Nephron (organoid): ENCODE data around the gene RASGRP3.
A peak's percentile ranks its signal among the peaks of the same experiment; 100 is the strongest.
"Not testable (repeated sequence)": the region's sequence is repeated elsewhere in the genome, so short reads cannot be mapped to it uniquely, and the experiment has no call there.

Experiments
- H3K27ac Mint-ChIP-seq, 3 experiments: 2 replicates each; pipeline ENCODE4 v1.8.0; 2020; ENCODE audit warnings: mixed read lengths in 3 of 3, mild to moderate bottlenecking in 2 of 3, moderate library complexity in 1 of 3
- H3K27me3 Mint-ChIP-seq: 2 replicates; pipeline ENCODE4 v1.8.0; 2021; ENCODE audit warnings: low read depth, mild to moderate bottlenecking, moderate library complexity, mixed read lengths
- H3K36me3 Mint-ChIP-seq: 2 replicates; pipeline ENCODE4 v1.8.0; 2020; ENCODE audit warnings: low read depth, mixed read lengths
- H3K4me1 Mint-ChIP-seq: 2 replicates; pipeline ENCODE4 v1.8.0; 2020; ENCODE audit warnings: mixed read lengths
- H3K4me3 Mint-ChIP-seq, 3 experiments: 2 replicates each; pipeline ENCODE4 v1.8.0; 2020; ENCODE audit warnings: mild to moderate bottlenecking in 3 of 3, mixed read lengths in 3 of 3, moderate library complexity in 2 of 3
- H3K9me3 Mint-ChIP-seq: 2 replicates; pipeline ENCODE4 v1.8.0; 2020; ENCODE audit warnings: mixed read lengths
- TF ChIP-seq, protein P1 (sequence below), 3 experiments: fragments of 200-600 bp; sonication (generic); IDR thresholded peaks; one replicate each; pipeline ENCODE4 v1.5.0; 2021; ENCODE audit warnings: antibody characterized with exemption in 3 of 3; ENCODE audit not compliant: unreplicated experiment in 3 of 3

RASGRP3 gene

DNA sequence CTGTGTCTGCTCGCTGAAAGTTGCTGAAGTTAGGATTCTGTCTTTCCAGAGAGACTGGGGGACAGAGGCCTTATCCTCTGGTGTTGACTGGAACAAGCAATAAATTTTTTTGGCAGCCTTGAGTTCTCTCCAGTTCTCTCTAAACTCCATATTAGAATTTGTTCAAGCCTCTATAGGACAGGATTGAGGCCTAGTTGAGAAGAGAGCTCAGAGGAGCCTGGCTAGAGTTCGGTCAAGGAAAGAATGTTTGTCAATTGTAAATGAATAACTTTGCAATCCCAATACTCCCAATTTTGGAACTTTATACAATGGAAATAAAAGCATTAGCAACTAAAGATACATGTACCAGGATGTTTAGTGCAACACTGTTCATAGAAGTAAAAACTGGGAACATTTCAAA lies 16.7 kb upstream of the RASGRP3 start:
- H3K4me1 Mint-ChIP-seq, result no peaks in the 10 kb centered on the region

DNA sequence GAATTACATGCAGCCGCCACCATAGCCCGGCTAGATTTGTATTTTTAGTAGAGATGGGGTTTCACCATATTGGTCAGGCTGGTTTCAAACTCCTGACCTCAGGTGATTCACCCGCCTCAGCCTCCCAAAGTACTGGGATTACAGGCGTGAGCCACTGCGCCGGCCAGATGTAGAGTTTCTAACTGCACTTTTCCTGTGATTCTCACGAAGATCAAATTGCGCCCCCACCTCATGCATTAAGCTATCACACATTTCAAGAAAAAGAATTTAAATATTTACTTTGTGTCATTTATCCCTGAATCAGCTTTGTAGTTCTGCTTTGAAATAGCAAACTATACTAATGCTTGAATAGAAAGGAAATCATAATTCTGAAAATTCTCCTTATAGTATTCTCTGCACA lies 13.9 kb upstream of the RASGRP3 start:
- H3K9me3 Mint-ChIP-seq, H3K4me1 Mint-ChIP-seq, H3K4me3 Mint-ChIP-seq, H3K27me3 Mint-ChIP-seq, H3K36me3 Mint-ChIP-seq, H3K27ac Mint-ChIP-seq: not testable (repeated sequence)

More for the DNA sequence above, 16.7 kb upstream of the RASGRP3 start:
- Mint-ChIP-seq H3K27ac (peak overlapping the region in 2 of 3 experiments; percentile 32 to 67), H3K4me3 (no peak overlapping the region), H3K9me3 (peaks cover 5% of the 10 kb centered on the region), H3K36me3 (no peaks in the 10 kb centered on the region), H3K27me3 (no peaks in the 10 kb centered on the region)
- TF ChIP-seq, protein P1, sequence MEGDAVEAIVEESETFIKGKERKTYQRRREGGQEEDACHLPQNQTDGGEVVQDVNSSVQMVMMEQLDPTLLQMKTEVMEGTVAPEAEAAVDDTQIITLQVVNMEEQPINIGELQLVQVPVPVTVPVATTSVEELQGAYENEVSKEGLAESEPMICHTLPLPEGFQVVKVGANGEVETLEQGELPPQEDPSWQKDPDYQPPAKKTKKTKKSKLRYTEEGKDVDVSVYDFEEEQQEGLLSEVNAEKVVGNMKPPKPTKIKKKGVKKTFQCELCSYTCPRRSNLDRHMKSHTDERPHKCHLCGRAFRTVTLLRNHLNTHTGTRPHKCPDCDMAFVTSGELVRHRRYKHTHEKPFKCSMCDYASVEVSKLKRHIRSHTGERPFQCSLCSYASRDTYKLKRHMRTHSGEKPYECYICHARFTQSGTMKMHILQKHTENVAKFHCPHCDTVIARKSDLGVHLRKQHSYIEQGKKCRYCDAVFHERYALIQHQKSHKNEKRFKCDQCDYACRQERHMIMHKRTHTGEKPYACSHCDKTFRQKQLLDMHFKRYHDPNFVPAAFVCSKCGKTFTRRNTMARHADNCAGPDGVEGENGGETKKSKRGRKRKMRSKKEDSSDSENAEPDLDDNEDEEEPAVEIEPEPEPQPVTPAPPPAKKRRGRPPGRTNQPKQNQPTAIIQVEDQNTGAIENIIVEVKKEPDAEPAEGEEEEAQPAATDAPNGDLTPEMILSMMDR (IDR thresholded peaks at IDR 0.05; ENCODE audit: unreplicated experiment in 3 of 3), result no peak

DNA sequence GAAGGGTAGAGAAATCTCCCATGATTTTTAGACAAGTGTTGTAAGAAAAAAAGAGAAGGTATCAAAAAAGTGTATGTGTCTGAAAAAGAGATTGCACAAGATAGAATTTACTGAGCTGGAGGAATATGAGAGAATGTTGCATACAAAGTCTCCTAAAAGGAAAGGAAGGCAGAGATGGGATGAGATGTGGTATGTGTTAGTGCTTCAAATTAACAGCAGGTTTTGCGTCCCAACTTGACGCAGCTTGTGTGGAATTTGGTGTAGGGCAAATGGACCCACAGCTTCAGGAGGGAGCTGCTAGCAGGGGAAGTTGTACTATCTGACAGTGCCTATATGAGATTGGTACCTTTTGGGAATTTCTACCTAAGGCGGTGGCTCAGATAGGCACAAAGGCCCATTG lies 9.0 kb upstream of the RASGRP3 start:
- H3K36me3 Mint-ChIP-seq, result no peaks in the 10 kb centered on the region
- peaks cover 4% of the 10 kb centered on the region for H3K9me3 Mint-ChIP-seq
- no peaks in the 10 kb centered on the region for H3K27me3 Mint-ChIP-seq

DNA sequence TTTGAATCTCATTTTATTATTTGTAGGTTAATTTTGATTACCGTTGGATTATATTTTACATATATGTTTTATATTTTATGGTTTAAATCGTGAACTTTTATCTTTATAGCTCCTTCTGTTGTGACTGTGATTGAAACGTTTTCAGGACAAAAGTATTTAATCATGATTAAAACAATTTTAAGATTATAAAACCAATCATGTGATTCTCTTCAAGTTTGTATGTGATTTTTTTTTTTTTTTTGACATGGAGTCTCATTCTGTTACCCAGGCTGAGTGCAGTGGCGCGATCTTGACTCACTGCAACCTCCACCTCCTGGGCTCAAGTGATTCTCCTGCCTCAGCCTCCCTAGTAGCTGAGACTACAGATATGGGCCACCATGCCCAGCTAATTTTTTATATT lies 7.2 kb upstream of the RASGRP3 start:
- Mint-ChIP-seq H3K36me3 (no peaks in the 10 kb centered on the region), H3K9me3 (peaks cover 6% of the 10 kb centered on the region), H3K4me1 (peaks cover 10% of the 10 kb centered on the region), H3K27me3 (peaks cover 9% of the 10 kb centered on the region), H3K4me3 (no peak overlapping the region), H3K27ac (no peak overlapping the region)
- TF ChIP-seq, protein P1 (IDR thresholded peaks at IDR 0.05; ENCODE audit: unreplicated experiment in 3 of 3), result no peak

More for the DNA sequence above, 9.0 kb upstream of the RASGRP3 start:
- Mint-ChIP-seq H3K4me3 (no peak overlapping the region), H3K27ac (no peak overlapping the region), H3K4me1 (peaks cover 5% of the 10 kb centered on the region)
- TF ChIP-seq, protein P1 (IDR thresholded peaks at IDR 0.05; ENCODE audit: unreplicated experiment in 3 of 3), result no peak

DNA sequence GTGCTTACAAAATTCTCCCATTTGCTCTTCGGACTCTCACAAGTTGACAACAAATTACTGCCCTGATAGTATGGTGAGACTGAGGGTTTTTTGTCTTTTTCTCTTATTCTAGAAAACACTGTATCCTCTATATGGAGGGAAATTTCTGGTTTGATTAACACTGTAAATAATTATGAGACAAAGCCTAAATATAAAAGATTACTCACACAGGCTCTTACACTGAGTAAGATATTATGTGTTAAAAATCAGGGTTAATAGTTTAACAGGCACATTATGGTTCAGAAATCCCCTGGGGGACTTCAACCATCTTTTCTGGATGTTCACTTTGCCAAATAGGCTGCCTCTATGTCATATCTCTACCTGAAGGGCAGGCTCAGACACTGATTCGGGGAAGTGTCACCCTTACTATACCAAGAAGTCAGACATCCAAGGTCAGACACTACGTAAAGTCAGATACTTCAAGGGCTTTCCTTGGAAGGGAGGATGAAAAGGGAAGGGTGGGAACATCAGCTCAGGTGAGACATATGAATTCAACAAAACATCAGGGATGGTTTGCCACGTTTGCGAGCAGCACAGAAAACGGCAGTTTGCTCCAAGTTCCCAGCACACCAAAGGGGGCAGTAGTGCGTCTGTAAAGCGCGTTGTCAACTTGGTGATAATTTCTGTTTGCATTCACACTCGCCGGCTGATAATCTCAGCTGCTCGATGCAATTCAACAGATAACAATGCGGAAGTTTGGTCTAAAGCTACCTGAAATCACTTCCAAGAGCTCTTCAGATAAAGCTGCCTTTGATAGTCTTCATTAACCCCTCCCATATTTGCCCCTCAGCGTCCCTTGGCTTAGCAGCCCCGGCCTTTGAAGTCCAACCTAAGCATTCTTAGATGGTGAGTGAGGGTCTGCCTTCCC lies 972 bp upstream of the RASGRP3 start:
- peaks cover 7% of the 10 kb centered on the region for H3K9me3 Mint-ChIP-seq
- TF ChIP-seq, protein P1 (IDR thresholded peaks at IDR 0.05; ENCODE audit: unreplicated experiment in 3 of 3), result peak; percentile 72 to 79 (median 79)
- peak overlapping the region; percentile 94 for H3K27ac Mint-ChIP-seq
- peaks cover 49% of the 10 kb centered on the region for H3K4me1 Mint-ChIP-seq
- peaks cover 28% of the 10 kb centered on the region for H3K27me3 Mint-ChIP-seq
- peak overlapping the region; percentile 81 to 87 (median 84) for H3K4me3 Mint-ChIP-seq
- no peaks in the 10 kb centered on the region for H3K36me3 Mint-ChIP-seq

DNA sequence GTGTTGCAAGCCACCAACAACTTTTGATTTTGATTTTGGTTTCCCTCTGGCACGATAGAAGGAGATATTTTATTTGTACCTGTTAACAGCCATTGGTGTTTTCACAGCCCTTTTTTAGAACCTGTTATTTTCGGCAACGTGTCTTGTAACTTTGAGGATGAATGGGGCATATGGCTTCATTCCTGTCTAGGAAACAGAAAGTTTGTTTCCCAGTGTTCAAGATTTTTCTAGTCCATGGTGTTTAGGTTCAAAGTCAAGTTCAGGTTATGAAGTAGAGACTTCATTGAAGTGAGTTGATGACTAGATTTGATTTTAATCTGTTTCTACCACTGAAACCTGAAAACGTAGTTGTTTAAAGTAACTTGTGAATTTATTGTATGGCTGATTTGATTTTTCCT lies 343 bp downstream of the RASGRP3 start:
- TF ChIP-seq, protein P1 (IDR thresholded peaks at IDR 0.05; ENCODE audit: unreplicated experiment in 3 of 3), result no peak
- peaks cover 7% of the 10 kb centered on the region for H3K9me3 Mint-ChIP-seq
- H3K4me1 Mint-ChIP-seq, result peaks cover 54% of the 10 kb centered on the region
- no peaks in the 10 kb centered on the region for H3K36me3 Mint-ChIP-seq
- H3K27me3 Mint-ChIP-seq, result peaks cover 28% of the 10 kb centered on the region
- peak overlapping the region; percentile 81 to 87 (median 84) for H3K4me3 Mint-ChIP-seq
- H3K27ac Mint-ChIP-seq, result peak overlapping the region; percentile 94
